Uterus (tissue), 2 donors: Measurements from ENCODE around the gene KLHDC2.

Source experiments
- CTCF ChIP-seq, 4 experiments: fragments of 200-600 bp in 2 of 4; fragments of 450-650 bp in 2 of 4; sonication (generic) in 2 of 4; IDR thresholded peaks; one replicate each; pipeline ENCODE4 v1.5.1; 2016 to 2019; ENCODE audit warnings: antibody characterized with exemption in 4 of 4, mild to moderate bottlenecking in 2 of 4, moderate library complexity in 1 of 4
- POLR2A ChIP-seq, 2 donors: fragments of 450-650 bp; IDR thresholded peaks; one replicate each; pipeline ENCODE4 v1.6.1; 2016; ENCODE audit warnings: antibody characterized with exemption in 2 of 2, mild to moderate bottlenecking in 1 of 2, moderate library complexity in 1 of 2

GRCh38 chr14:49767270-49767570, 733 bp upstream of the KLHDC2 start:
- no peak for TF ChIP-seq POLR2A (IDR thresholded peaks at IDR 0.05)
- peak in 1 of 4 experiments; percentile 4 for TF ChIP-seq CTCF (IDR thresholded peaks at IDR 0.05)
